Stimulated activated CD4-positive, alpha-beta T cell treated with anti-CD3 and anti-CD28 coated beads, TNF-alpha, amount 100 ng/mL, for 48 hours (primary cell): ENCODE results near the gene PEX11G.
A peak's percentile ranks its signal among the peaks of the same experiment; 100 is the strongest.

Experiments
- DNase-seq, 3 donors: peaks; one replicate each; pipeline ENCODE4 v3.0.0-alpha.2; 2020; ENCODE audit warnings: low read depth in 3 of 3

The PEX11G gene

GRCh38 chr19:7521551-7522071 is 32.8 kb upstream of the PEX11G start:
- DNase-seq, result no peak

GRCh38 chr19:7520131-7521051 is 31.6 kb upstream of the PEX11G start:
- no peak for DNase-seq

- DNase-seq, result no peak
Measured at GRCh38 chr19:7519361-7520130, 30.7 kb upstream of the PEX11G start.

GRCh38 chr19:7516878-7517277 is 28.0 kb upstream of the PEX11G start:
- DNase-seq, result no peak

GRCh38 chr19:7516333-7516732 is 27.5 kb upstream of the PEX11G start:
- DNase-seq, result no peak

GRCh38 chr19:7515645-7516151 is 26.9 kb upstream of the PEX11G start, which contains the start of gene ZNF358:
ZNF358 (plus strand) TSS chr19:7516103; CDS start chr19:7519243, 3,140 bp downstream.
- no peak for DNase-seq

GRCh38 chr19:7515110-7515644 is 26.3 kb upstream of the PEX11G start:
- DNase-seq, result no peak

- no peak for DNase-seq
Measured at GRCh38 chr19:7513809-7514642, 25.2 kb upstream of the PEX11G start.

GRCh38 chr19:7512400-7512851 is 23.6 kb upstream of the PEX11G start:
- no peak for DNase-seq

GRCh38 chr19:7509625-7510024 is 20.8 kb upstream of the PEX11G start:
- no peak for DNase-seq

GRCh38 chr19:7507884-7508283 is 19.0 kb upstream of the PEX11G start:
- DNase-seq, result no peak

GRCh38 chr19:7506385-7507328 is 17.8 kb upstream of the PEX11G start:
- peak in 2 of 3 donors; percentile 59 for DNase-seq

GRCh38 chr19:7505682-7506384 is 17.0 kb upstream of the PEX11G start:
- DNase-seq, result peak in 2 of 3 donors; percentile 22 to 40

- DNase-seq, result no peak
Measured at GRCh38 chr19:7505288-7505681, 16.4 kb upstream of the PEX11G start.

GRCh38 chr19:7504684-7505083 is 15.8 kb upstream of the PEX11G start:
- no peak for DNase-seq

GRCh38 chr19:7502552-7502951 is 13.7 kb upstream of the PEX11G start:
- no peak for DNase-seq

- peak; percentile 43 to 60 (median 50) for DNase-seq
Measured at GRCh38 chr19:7500811-7501450, 12.1 kb upstream of the PEX11G start.

GRCh38 chr19:7497292-7497691 is 8.5 kb upstream of the PEX11G start:
- DNase-seq, result no peak
